Thoracic aorta (tissue), 2 donors: Measurements from ENCODE around the gene MBD5. TPM values are rescaled to one million over a fixed set of nuclear protein-coding genes. Genes with fewer than 3 reads are reported as not detected.

Experiments used
- ATAC-seq: fragments of 150-250 bp; one replicate; pipeline ENCODE4 v1.8.0; 2017; ENCODE audit warnings: low read depth; ENCODE audit not compliant: insufficient number of reproducible peaks, low FRiP score
- DNase-seq: peaks from one replicate; pipeline ENCODE4 v3.0.0-alpha.2; 2020; ENCODE audit warnings: low spot score
- H3K27ac ChIP-seq, 2 donors: fragments of 200-600 bp; sonication (generic); 1 replicate in 1 of 2; 2 replicates in 1 of 2; pipeline ENCODE4 v1.5.1; 2016; ENCODE audit warnings: mild to moderate bottlenecking in 2 of 2, moderate library complexity in 2 of 2
- H3K27me3 ChIP-seq: fragments of 200-600 bp; sonication (generic); replicated peaks from 2 replicates; pipeline ENCODE4 v1.6.0; 2016; ENCODE audit warnings: mild to moderate bottlenecking; ENCODE audit not compliant: insufficient read depth
- H3K36me3 ChIP-seq: fragments of 200-600 bp; sonication (generic); one replicate; pipeline ENCODE4 v1.5.1; 2016
- H3K4me1 ChIP-seq, 2 donors: fragments of 200-600 bp; sonication (generic); 1 replicate in 1 of 2; 2 replicates in 1 of 2; pipeline versions ENCODE4 v1.5.1 to v1.6.0; 2016; ENCODE audit warnings: low read depth in 2 of 2, mild to moderate bottlenecking in 1 of 2; ENCODE audit not compliant: control insufficient read depth in 1 of 2
- H3K4me3 ChIP-seq: fragments of 200-600 bp; sonication (generic); 2 replicates; pipeline ENCODE4 v1.5.1; 2016; ENCODE audit warnings: mild to moderate bottlenecking
- H3K9me3 ChIP-seq: fragments of 200-600 bp; sonication (generic); 2 replicates; pipeline ENCODE4 v1.5.1; 2016
- CTCF ChIP-seq: fragments of 200-600 bp; sonication (generic); IDR thresholded peaks from one replicate; pipeline ENCODE4 v1.5.1; 2019; ENCODE audit warnings: antibody characterized with exemption
- total RNA-seq, 2 donors: library from RNA; depleted of rRNA; stranded (reverse); fragments of >200 nt; gene quantifications; one replicate each; pipeline versions ENCODE4 v1.1.0 to v1.2.3, GENCODE V29; 2016

The MBD5 gene
- total RNA-seq, 2 donors from 2014 or later = 35.1 to 50.3 TPM

DNA sequence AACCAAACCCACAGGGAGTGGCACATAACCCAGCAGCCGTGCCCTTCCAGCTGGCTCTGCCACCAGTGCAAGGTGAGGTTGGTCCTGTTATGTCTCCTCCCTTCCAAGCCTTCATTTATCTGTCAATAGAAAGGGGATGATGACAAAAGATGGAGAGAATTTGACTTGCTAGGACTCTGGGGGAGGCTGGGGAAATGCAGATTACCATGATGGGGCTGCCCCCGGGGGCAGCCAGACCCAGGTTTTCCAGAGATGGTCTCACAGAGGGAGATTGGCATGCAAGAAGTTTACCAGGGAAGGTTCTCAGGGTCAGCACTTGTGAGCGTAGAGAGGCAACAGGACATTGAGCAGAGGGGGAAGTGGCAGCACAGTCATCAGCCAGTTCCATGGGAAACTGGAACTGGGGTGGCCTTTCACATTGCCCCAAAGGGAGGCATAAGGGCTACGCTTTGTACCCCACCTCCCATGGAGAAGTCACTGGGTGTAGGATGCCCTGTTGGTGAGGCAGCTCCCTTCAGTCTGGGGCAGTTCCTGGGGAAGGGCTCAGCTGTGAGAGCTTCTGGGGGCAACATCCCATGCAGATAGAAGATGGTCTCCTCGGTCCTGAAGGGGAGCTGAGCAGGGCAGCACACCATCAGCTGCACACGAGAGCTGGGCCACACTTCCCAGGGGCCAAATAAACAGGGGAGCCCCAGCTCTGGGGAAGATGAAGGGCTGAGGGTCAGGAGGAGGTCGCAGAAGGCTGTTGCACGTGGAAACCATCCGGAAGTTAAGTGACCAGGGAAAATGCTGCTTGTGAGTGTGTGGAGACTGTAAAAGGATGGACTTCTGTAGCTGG is 505.8 kb downstream of the MBD5 start:
- no peak overlapping the region for H3K27ac ChIP-seq
- H3K9me3 ChIP-seq = no peaks in the 10 kb centered on the region
- no peak for DNase-seq
- no peaks in the 10 kb centered on the region for H3K27me3 ChIP-seq
- no peak for ATAC-seq
- no peak overlapping the region for H3K4me3 ChIP-seq
- no peak for TF ChIP-seq CTCF
- no peaks in the 10 kb centered on the region for H3K36me3 ChIP-seq
- peaks cover 0 to 9% of the 10 kb centered on the region in 2 donors for H3K4me1 ChIP-seq

GRCh38 chr2:148527488-148528340 is 506.8 kb downstream of the MBD5 start:
- H3K27me3 ChIP-seq = no peaks in the 10 kb centered on the region
- no peak overlapping the region for H3K4me3 ChIP-seq
- no peak for ATAC-seq
- peaks cover 0 to 9% of the 10 kb centered on the region in 2 donors for H3K4me1 ChIP-seq
- H3K36me3 ChIP-seq = no peaks in the 10 kb centered on the region
- no peaks in the 10 kb centered on the region for H3K9me3 ChIP-seq
- no peak for TF ChIP-seq CTCF
- no peak overlapping the region for H3K27ac ChIP-seq
- DNase-seq = no peak

- Histone ChIP-seq H3K27ac (no peak overlapping the region), H3K4me3 (no peak overlapping the region), H3K27me3 (no peaks in the 10 kb centered on the region), H3K4me1 (peaks cover 0 to 9% of the 10 kb centered on the region in 2 donors), H3K36me3 (no peaks in the 10 kb centered on the region), H3K9me3 (no peaks in the 10 kb centered on the region)
- ATAC-seq = no peak
- no peak for TF ChIP-seq CTCF
- no peak for DNase-seq
These were observed 507.6 kb downstream of the MBD5 start for GRCh38 chr2:148528356-148529064.

GRCh38 chr2:148529745-148530144 is 508.9 kb downstream of the MBD5 start:
- no peak overlapping the region for H3K4me3 ChIP-seq
- H3K9me3 ChIP-seq = no peaks in the 10 kb centered on the region
- no peak overlapping the region for H3K27ac ChIP-seq
- H3K4me1 ChIP-seq = peaks cover 0 to 3% of the 10 kb centered on the region in 2 donors
- DNase-seq (no peak), ATAC-seq (no peak)
- no peak for TF ChIP-seq CTCF
- H3K36me3 ChIP-seq = no peaks in the 10 kb centered on the region
- H3K27me3 ChIP-seq = no peaks in the 10 kb centered on the region

- no peak overlapping the region for H3K4me3 ChIP-seq
- no peak for TF ChIP-seq CTCF
- H3K27me3 ChIP-seq = no peaks in the 10 kb centered on the region
- ATAC-seq = no peak
- no peaks in the 10 kb centered on the region for H3K9me3 ChIP-seq
- no peaks in the 10 kb centered on the region for H3K36me3 ChIP-seq
- DNase-seq = no peak
- H3K4me1 ChIP-seq = no peaks in the 10 kb centered on the region
- H3K27ac ChIP-seq = no peak overlapping the region
These were observed 509.5 kb downstream of the MBD5 start for GRCh38 chr2:148530350-148530749.
